ENCODE results near the gene LRRTM2. TPM values are rescaled to one million over a fixed set of nuclear protein-coding genes. Genes with fewer than 3 reads are reported as not detected.

LRRTM2 gene
- total RNA-seq, 4 donors from 2014 or later: 0.20 to 1.2 (median 0.86) TPM

GRCh38 chr5:138850865-138851435 lies 24.2 kb downstream of the LRRTM2 start:
- 54 to 58% methylated on average over 2 of the region's 2 CpGs for WGBS, 2 donors
- no peak for DNase-seq
- intact Hi-C loops (cut with DNase I): no loop called here
- no peaks in the 10 kb centered on the region for H3K27me3 ChIP-seq
- no peak overlapping the region for H3K4me3 ChIP-seq (replicated peaks in 1 of 3)
- no peak for TF ChIP-seq POLR2A (IDR thresholded peaks at IDR 0.05)
- no peak for TF ChIP-seq CTCF (IDR thresholded peaks at IDR 0.05)
- H3K36me3 ChIP-seq: no peaks in the 10 kb centered on the region
- no peak overlapping the region for H3K27ac ChIP-seq
- H3K4me1 ChIP-seq: peaks cover 18 to 36% of the 10 kb centered on the region in 2 donors
- no peaks in the 10 kb centered on the region for H3K9me3 ChIP-seq

GRCh38 chr5:138849882-138850281 lies 25.3 kb downstream of the LRRTM2 start:
- DNase-seq: no peak
- Histone ChIP-seq H3K4me1 (peaks cover 24 to 43% of the 10 kb centered on the region in 2 donors), H3K27ac (no peak overlapping the region), H3K27me3 (no peaks in the 10 kb centered on the region), H3K36me3 (no peaks in the 10 kb centered on the region), H3K4me3 (replicated peaks in 1 of 3) (no peak overlapping the region), H3K9me3 (no peaks in the 10 kb centered on the region)
- TF ChIP-seq POLR2A (IDR thresholded peaks at IDR 0.05) (no peak), CTCF (IDR thresholded peaks at IDR 0.05) (no peak)
- 85 to 89% methylated on average over 1 of the region's 1 CpG for WGBS, 2 donors
- intact Hi-C loops (cut with DNase I): no loop called here

- Histone ChIP-seq H3K36me3 (no peaks in the 10 kb centered on the region), H3K9me3 (no peaks in the 10 kb centered on the region), H3K27me3 (no peaks in the 10 kb centered on the region), H3K4me3 (replicated peaks in 1 of 3) (no peak overlapping the region), H3K27ac (no peak overlapping the region), H3K4me1 (peaks cover 28 to 47% of the 10 kb centered on the region in 2 donors)
- intact Hi-C loops (cut with DNase I): no loop called here
- DNase-seq: no peak
- WGBS, 2 donors: 40 to 56% methylated on average over 3 of the region's 3 CpGs
- TF ChIP-seq CTCF (IDR thresholded peaks at IDR 0.05) (no peak), POLR2A (IDR thresholded peaks at IDR 0.05) (no peak)
These were observed 25.7 kb downstream of the LRRTM2 start for GRCh38 chr5:138849439-138849838.

GRCh38 chr5:138844812-138845513 lies 30.2 kb downstream of the LRRTM2 start:
- DNase-seq: no peak
- no peak for TF ChIP-seq POLR2A (IDR thresholded peaks at IDR 0.05)
- no peak for TF ChIP-seq CTCF (IDR thresholded peaks at IDR 0.05)
- intact Hi-C loops (cut with DNase I): no loop called here
- Histone ChIP-seq H3K4me1 (peaks cover 46 to 61% of the 10 kb centered on the region in 2 donors), H3K36me3 (no peaks in the 10 kb centered on the region), H3K27me3 (no peaks in the 10 kb centered on the region), H3K9me3 (no peaks in the 10 kb centered on the region), H3K4me3 (replicated peaks in 1 of 3) (no peak overlapping the region), H3K27ac (peak overlapping the region in 2 of 3 donors; percentile 20 to 40)
- 48 to 58% methylated on average over 6 of the region's 6 CpGs for WGBS, 2 donors

- peaks cover 44 to 61% of the 10 kb centered on the region in 2 donors for H3K4me1 ChIP-seq
- H3K27me3 ChIP-seq: no peaks in the 10 kb centered on the region
- H3K27ac ChIP-seq: no peak overlapping the region
- no peak overlapping the region for H3K4me3 ChIP-seq (replicated peaks in 1 of 3)
- H3K36me3 ChIP-seq: no peaks in the 10 kb centered on the region
- WGBS, 2 donors: 89 to 95% methylated on average over 4 of the region's 4 CpGs
- no peaks in the 10 kb centered on the region for H3K9me3 ChIP-seq
- peak in 1 of 2 donors; percentile 19 for DNase-seq
- intact Hi-C loops (cut with DNase I): no loop called here
- no peak for TF ChIP-seq CTCF (IDR thresholded peaks at IDR 0.05)
- no peak for TF ChIP-seq POLR2A (IDR thresholded peaks at IDR 0.05)
These were observed 31.0 kb downstream of the LRRTM2 start for GRCh38 chr5:138844125-138844461.
